Activated T-helper 1 cell treated with anti-CD3 and anti-CD28 coated beads, Interleukin-2, amount 50 U/mL, for 16 hours (primary cell): ENCODE results near the gene NAV3.
"Not testable (repeated sequence)": the region's sequence is repeated elsewhere in the genome, so short reads cannot be mapped to it uniquely, and the experiment has no call there.

Source experiments
- DNase-seq, 2 donors: peaks; one replicate each; pipeline ENCODE4 v3.0.0-alpha.2; 2020; ENCODE audit warnings: low read depth in 1 of 2, low spot score in 1 of 2

NAV3 gene

DNA sequence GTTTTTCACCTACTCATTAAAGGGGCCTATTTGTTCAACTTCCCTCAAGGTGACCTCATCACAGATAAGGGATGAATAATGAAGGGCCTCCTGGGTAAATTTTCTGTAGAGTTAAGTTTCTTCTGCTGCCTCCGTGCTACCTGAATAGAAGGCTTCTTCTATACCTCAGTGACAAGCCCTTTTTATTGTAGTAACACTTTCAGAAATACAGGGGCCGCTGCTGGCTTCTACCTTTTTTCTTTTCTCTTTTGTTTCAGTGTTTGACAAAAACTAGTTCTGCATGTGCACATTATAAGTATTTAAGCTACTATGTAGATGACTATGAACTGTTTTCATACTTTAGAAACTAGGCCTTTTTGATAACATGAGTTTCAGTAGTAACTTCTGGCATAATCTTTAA lies 207.0 kb downstream of the NAV3 start:
- no peak for DNase-seq

DNA sequence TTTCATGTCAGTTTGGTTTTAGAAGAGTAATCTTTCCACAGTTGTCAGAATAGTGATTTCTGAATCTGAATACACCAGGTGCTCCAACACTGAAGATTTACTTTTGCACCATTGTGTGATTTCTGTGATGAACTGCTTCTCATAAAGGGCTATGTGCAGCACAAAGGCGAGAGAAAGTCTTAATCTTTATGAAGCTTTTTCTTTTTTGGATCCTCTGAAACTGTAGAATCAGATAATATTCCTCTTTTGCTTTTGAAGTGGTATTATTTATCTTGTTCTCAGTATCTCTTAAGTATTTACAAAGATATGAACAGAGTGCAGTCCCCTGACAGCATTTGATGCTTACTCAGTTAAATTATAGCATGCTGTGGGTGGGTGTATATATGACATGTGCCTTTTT lies 207.8 kb downstream of the NAV3 start:
- no peak for DNase-seq

DNA sequence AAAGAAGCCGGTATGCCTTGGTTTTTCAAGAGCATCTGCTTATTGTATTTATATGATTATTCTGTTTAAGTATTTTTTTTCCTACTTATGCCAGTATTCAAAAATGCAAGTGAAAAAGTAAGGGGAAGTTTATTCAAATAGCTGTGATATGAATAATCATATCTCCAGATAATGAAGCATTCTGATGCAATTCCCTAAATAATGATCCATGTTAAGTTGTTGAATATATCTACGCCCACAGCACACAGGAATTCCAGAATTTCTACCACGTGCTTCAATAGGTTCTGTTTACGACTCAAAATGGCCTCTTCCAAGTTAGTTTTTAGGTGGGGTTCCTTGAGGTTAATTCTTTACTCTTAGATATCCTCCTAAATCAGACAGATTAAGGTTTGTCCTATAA lies 208.3 kb downstream of the NAV3 start:
- no peak for DNase-seq

DNA sequence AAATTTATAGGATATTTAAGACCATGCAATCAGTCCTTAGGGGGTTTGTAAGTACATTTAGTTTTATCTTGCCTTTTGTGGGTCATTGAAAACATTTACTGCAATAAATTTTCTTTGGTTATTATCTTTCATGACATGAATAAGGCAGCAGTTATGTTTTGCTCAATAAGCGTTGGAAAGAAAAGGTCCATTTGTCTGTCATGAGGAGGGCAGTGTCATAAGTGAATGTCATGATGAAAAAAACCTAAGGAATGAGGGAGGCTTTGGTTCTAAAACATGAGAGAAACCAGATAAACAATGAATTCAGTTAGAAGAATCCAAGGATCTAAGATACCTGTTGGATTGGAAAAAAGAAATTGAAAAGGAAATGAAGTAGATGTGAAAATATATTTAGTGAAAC lies 209.4 kb downstream of the NAV3 start:
- no peak for DNase-seq

DNA sequence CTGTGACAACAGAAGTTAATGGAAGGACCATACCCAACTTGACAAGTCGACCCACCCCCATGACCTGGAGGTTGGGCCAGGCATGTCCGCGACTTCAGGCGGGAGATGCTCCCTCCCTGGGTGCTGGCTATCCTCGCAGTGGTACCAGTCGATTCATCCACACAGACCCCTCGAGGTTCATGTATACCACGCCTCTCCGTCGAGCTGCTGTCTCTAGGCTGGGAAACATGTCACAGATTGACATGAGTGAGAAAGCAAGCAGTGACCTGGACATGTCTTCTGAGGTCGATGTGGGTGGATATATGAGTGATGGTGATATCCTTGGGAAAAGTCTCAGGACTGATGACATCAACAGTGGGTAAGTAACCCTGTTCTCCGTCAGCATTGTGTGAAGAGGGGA lies 220.1 kb downstream of the NAV3 start:
- DNase-seq: no peak

DNA sequence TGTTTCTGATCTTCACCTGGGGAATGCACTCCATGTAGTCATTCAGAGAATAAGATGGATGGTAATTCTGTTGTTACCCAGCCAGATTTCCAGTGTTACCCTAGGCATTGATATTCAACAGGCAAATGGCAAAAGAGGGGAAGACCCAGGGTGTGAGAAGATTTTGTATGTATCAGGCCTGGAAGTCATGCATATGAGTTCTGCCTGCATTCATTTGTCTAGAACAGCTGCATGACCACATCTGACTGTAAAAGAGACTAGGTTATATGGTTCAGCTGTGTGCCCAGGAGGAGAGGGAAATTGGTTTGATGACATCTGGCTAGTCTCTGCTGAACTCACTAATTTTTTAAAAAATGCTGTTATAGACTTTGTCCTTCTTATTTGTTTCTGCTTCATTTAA lies 224.9 kb downstream of the NAV3 start:
- DNase-seq: no peak

DNA sequence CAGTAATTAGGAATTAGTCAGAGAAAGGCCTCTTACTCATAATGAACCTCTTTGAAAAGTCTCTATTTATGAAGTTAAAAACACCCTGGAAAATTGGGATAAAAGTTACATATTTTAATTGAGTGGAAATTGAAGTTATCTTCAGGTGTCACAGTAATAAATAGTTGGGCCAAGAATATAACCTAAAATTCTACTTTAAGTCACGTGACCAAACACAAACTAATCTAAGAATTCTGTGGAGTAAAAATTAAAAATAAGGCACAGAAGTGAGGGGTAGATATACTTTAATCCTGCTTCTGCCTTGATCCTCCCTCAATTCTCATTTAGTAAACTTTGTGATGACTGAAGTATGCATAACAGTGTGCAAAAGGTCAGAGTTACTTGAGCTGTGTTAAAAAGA lies 226.4 kb downstream of the NAV3 start:
- no peak for DNase-seq

DNA sequence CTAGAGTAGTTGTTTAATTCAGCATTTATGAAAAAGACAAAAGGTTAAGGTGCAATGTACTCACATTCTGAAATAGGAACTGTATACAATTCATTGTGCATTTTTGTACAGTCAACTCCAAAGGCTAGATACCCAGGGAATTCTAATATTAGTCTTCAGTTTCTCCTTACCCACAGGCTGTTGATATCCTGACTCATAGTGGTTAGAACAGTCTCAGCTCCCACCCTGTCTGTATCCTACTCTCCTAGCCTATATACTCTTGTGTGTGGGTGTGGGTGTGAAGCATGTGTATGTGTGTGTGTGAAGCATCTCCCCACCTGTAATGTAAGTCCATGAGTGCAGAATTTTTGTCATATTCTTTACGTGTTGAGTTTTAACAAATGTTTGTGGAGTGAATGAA lies 229.5 kb downstream of the NAV3 start:
- DNase-seq: no peak

DNA sequence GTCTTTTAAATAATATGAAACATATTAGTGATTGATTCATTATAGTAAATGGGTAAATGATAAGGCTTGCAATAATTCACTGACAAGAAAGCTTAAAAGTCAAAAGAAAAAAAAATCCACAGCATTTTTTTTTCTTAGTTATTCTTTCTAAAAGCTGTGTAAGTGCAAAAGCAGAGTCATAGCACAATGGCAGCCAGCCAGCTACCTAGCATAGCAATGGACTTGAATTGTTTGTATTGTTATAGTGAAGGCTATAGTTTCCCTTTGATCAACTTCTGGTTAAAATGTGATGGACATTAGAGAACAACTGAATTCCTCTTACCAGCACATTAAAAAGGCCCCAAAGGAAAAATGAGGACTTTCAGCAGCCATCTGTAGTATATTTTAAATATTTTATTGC lies 232.1 kb downstream of the NAV3 start:
- DNase-seq: no peak

DNA sequence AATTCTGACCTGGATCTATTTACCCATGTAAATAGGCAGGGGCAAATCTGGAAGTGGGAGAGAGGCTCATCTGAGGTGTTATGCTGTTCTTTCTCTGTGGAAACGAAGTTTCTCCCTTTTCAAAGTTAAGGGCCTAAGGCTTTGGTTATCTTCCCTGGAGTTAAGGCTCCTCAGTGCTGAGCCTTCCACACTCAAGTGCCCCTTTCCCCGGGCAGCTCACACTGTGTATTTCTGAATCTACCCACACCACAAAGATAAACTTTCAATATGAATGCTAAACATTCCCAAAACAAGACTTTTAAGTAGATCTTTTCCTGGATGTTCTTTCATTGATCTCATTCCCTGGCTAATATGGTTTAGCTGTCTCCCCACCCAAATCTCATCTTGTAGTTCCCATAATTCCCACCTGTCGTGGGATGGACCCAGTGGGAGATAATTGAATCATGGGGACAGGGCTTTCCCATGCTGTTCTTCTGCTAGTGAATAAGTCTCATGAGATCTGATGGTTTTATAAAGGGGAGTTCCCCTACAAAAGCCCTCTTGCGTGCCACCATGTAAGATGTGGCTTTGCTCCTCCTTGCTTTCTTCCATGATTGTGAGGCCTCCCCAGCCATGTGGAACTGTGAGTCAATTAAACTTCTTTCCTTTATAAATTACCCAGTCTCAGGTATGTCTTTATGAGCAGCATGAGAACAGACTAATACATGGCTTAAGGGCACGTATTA lies 251.1 kb downstream of the NAV3 start:
- DNase-seq: no peak

DNA sequence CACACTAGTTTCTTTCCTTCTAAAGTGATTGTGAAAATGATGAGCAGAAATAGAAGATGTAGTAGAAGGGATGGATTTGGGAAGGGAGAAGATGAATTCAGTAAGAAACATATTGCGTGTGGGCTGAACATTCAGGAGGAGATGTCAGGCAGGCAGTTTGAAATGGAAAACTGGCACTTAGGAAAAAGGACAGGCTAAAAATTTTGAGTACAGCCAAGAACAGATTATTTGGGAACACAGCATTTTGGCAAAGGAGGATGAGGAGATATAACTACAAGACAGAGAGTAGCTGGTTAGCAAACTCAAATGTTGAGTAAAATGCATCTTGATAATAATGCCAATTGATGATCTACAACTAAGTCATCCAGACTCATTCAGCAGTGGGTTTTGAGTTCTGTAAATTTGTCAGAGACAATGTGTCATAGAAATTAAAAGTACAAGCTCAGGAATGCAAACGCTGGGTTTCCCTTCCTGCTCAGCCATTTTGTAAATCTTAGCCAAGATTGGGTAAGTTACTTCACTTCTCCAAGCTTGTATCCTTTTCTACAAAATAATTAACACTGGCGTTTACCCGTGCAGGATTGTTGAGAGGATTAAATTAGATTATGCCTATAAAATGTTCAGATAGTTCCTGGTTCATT lies 255.0 kb downstream of the NAV3 start:
- DNase-seq: no peak

DNA sequence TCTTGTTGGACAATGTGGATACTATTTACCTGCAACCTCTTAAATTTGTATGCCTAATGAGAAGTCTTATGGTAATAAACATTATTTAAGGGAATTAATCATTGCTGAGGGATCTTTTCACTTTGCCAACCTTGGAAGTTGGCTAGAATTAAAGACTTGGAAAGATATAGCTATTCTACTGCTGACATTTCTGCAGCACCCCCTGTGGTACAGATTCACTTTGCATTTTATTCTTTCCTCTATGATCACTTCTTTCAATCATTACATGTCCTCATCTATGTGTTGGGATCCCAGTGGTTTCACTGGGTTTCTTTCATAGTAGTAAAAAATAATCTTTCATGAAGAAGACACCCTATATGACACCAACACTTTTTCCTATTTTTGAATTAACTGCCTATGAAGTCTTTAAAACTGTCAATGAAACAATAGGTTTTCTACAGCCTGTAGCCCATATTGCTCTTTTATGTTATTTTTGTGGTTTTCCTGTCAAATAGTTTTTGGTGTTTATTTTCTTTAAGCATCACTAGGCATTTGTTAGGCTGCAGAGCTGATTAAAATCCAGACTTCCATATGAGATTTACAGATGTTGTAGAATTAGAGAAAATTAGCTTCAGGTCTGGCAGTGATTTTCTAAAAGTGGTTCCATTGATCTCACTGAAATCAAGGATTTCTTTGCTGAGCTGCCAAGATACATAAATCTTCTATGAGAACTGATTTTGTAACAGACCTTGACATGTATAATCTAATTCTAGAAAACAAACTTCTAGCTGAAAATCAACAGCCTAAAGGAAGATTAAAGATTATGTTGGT lies 256.1 kb downstream of the NAV3 start:
- no peak for DNase-seq

DNA sequence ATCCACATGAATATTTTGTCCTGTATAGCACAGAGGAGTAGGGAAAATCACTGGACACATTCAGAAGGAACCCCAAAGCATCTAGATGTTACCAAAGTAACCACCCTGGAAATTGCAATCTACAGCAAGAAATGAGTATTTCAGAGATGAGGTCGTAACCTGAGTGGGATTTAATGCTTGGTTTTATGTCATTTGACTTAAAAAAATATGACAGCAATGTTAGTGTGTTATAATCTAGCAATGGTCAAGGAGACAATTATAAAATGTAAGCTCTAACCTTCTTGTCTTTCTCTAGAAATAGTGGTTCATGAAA lies 256.6 kb downstream of the NAV3 start:
- no peak for DNase-seq

DNA sequence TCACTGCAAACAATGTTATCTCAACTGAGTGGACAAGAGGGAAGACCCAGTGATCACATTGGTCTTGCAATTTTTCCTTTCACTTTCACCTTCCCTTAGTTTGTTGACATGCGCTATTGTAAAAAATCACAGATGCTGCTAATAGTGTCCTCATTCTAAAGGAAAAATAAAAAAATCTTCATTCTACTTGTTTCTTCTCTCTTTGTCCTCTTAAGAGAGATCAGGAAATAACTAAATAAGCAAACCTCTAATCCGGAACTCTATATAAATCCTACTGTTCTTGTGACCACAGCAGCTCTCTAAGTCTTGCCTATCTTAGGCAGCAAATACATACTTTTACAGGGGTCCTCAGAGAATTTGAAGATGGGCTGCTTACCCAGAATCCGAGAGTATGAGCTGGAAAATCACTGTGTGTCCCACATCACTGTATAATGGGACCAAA lies 257.7 kb downstream of the NAV3 start:
- no peak for DNase-seq

DNA sequence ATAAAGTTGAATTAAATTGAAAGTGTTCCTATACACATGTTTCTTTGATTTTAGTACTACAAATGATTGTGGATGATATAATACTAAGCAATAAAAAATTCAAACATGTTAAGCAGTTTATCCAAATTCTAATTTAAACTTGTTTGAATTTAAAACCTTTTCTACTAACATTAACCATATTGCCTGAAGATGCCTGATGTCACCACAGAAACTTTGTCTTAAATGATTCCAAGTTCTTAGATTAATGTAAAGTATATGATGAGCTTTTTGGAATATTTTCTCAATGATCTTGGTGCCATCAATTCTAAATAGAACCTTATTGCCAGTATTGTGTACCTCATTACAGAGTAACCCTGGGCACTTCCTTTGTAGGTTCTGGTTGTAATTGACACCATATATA lies 259.6 kb downstream of the NAV3 start:
- no peak for DNase-seq

DNA sequence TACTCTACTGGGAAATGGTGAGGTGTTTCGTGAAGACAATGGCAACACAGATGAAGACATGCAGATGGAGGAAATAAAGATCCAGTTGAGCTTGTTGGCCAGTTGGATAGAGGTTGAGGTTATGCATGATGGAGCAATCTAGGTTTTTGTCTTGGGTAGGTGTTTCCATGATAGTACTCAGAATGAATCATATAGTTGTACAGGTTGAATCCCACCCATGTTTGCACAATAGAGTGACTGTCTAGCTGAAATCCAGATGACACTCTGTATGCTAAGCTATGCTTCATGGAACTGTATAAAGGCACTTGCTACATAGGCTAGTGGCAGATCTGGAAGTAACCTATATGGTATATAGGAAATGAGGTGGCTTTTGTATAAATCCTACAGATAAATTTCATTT lies 264.9 kb downstream of the NAV3 start:
- DNase-seq: no peak

DNA sequence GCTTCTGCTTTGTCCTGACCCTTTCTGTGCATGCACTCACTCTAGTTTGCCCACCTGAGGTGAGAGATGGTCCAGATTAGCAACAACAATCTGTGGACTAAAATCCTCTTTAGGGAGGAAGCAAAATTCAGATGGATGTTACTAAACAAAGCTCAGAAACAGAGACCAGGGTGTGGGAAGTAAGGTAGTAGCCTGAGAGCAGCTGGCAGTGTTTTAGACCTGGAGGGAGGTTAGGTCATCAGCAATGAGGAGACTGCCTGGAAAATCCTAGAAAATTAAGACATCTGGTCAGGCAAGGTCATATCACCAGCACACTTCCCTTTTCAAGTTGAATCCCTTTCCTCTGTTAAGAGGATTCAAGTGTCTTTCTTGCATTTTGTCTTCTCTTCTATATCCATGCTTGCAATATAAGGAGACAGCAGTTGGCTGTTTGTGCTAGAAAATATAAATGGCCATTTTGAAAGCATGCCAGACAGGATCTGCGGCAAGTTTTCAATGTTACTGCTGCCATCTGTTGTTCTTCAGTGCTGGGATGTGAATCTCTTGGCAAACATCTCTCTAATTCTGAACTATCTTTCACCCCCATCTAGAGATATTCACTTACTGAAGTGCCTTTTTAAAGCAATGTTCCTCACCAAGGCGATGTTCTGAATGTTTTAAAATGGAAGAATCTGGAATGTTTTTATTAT lies 266.4 kb downstream of the NAV3 start:
- DNase-seq: no peak

DNA sequence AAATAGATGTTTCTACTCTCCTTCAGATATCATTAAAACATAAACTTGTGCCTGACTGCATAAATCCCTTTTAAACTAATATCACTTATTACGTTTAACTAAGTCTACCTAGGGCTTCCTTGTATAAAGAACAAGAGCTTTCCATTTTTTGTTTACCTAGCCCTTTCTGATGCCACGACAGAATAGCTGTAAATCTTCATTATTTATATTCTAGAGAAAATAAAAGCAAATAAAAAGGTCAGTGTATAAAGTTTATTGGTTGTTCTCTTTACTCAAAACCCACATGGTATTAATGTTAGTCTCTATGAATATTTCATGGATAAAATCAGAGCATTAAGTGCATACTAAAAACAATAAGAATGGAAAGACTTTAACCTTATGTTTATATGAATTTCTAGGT lies 269.1 kb downstream of the NAV3 start:
- DNase-seq: no peak

DNA sequence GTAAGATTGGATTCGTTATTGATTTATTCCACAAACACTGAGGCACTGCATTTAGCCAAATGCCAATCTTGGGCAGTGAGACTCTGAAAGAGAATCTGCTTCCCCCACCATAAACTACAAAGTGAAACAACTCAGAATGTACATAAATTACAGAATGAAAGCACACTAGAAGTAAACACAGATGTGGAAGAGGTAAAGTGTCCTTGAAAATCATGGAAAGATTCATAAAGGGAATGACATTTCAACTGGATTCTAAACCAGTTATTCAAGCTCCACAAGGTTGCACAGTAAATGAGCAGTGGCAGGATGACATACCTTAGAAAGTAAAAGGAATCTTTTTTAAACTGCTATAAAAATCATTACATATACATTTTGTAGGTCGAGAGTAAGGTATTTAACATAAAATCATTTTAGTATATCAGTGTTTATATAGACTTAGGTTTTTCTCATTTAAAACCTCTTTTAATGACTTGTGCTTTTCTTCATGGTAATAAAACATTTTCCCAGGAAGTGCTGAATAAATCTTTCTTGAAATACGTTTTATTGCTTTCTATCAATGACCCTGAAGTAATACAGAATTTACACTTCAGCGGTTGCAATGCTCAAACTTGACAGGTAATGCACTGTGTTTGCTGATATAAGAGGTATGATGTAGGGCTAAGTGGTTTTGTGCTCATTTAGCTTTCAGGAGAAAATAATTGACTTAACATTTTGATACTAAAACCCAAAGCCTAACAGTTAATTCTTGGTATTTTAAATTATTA lies 270.6 kb downstream of the NAV3 start:
- no peak for DNase-seq

DNA sequence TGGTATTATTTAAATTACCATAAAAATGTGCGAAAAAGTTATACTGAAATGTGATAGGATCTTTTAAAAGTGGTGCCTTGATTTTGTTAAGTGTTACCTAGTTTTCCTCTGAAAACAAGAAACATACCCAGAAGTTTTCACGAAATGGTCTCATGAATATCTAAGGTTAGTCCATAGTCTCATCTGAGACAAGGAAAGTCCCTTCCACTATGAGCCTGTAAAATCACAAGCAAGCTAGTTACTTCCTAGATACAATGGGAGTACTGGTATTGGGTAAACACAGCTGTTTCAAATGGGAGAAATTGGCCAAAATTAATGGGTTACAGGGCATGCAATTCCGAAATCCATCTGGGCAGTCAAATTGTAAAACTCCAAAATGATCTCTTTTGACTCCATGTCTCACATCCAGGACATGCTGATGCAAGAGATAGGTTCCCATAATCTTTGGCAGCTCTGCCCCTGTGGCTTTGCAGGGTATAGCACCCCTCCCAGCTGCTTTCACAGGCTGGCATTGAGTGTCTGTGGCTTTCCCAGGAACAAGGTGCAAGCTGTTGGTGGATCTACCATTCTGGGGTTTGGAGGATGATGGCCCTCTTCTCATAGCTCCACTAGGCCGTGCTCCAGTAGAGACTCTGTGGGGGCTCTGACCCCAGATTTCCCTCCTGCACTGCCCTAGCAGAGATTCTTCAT lies 271.4 kb downstream of the NAV3 start:
- no peak for DNase-seq

DNA sequence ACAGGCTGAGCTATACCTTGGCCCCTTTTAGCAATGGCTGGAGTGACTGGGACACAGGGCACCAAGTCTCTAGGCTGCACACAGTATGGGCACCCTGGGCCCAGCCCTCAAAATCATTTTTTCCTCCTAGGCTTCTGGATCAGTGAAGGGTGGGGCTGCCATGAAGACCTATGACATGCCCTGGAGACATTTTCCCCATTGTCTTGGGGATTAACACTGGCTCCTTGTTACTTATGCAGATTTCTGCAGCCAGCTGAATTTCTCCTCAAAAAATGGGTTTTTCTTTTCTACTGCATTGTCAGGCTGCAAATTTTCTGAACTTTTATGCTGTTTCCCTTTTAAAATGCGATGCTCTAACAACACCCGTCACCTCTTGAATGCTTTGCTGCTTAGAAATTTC lies 272.1 kb downstream of the NAV3 start:
- not testable (repeated sequence) for DNase-seq
